Esophagus muscularis mucosa (tissue), 2 donors: ENCODE data around the gene TRPV3.

Source experiments
- EP300 ChIP-seq: sonication (generic); formaldehyde crosslinking; IDR thresholded peaks from one replicate; pipeline ENCODE4 v1.6.1; 2017; ENCODE audit warnings: antibody characterized with exemption
- POLR2A ChIP-seq: fragments of 450-650 bp; IDR thresholded peaks from one replicate; pipeline ENCODE4 v1.6.1; 2017; ENCODE audit warnings: antibody characterized with exemption, moderate library complexity, mild to moderate bottlenecking, low read depth

- no peak for TF ChIP-seq POLR2A
- no peak for TF ChIP-seq EP300
Observed at GRCh38 chr17:3474212-3474611, 83.4 kb downstream of the TRPV3 start.
